ENCODE data around the gene GLUD1.
A peak's percentile ranks its signal among the peaks of the same experiment; 100 is the strongest.

Gene GLUD1

DNA sequence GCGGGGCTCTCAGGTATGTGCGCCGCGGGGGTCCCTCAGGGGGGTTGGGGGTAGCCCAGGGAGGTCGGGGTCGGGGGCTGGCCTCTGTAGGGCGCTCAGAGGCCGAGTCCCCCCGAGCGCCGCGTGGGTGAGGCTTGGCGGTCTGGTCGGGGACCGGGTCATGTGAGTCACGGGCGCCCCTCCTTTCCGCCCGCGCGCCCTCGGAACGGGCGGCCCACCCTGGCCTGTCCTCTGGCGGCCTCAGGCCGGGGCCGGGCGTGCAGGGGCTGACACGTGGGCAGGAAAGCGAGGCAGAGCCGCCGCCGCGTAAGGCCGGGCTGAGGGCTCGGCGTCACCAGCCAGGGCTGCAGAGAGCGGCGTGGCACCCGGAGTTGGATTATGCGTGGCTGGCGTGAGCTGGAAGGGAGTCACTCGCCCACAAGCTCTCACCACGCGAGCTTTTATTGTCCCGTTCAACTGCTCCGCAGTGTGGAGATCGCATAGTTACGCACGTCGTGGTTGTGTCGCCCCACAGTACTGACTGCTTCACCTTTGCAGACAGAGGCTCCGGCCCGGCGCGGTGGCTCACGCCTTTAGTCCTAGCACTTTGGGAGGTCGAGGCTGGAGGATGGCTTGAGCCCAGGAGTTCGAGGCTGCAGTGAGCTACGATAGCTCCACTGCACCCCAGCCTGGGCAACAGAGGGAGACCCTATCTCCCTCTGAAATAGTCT is 748 bp upstream of the GLUD1 start (continued):
- TF ChIP-seq, protein P1, sequence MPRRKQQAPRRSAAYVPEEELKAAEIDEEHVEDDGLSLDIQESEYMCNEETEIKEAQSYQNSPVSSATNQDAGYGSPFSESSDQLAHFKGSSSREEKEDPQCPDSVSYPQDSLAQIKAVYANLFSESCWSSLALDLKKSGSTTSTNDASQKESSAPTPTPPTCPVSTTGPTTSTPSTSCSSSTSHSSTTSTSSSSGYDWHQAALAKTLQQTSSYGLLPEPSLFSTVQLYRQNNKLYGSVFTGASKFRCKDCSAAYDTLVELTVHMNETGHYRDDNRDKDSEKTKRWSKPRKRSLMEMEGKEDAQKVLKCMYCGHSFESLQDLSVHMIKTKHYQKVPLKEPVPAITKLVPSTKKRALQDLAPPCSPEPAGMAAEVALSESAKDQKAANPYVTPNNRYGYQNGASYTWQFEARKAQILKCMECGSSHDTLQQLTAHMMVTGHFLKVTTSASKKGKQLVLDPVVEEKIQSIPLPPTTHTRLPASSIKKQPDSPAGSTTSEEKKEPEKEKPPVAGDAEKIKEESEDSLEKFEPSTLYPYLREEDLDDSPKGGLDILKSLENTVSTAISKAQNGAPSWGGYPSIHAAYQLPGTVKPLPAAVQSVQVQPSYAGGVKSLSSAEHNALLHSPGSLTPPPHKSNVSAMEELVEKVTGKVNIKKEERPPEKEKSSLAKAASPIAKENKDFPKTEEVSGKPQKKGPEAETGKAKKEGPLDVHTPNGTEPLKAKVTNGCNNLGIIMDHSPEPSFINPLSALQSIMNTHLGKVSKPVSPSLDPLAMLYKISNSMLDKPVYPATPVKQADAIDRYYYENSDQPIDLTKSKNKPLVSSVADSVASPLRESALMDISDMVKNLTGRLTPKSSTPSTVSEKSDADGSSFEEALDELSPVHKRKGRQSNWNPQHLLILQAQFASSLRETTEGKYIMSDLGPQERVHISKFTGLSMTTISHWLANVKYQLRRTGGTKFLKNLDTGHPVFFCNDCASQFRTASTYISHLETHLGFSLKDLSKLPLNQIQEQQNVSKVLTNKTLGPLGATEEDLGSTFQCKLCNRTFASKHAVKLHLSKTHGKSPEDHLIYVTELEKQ (tag by site-specific recombination; IDR thresholded peaks at IDR 0.05; ENCODE audit: borderline replicate concordance): no peak
- TF ChIP-seq, protein P2, sequence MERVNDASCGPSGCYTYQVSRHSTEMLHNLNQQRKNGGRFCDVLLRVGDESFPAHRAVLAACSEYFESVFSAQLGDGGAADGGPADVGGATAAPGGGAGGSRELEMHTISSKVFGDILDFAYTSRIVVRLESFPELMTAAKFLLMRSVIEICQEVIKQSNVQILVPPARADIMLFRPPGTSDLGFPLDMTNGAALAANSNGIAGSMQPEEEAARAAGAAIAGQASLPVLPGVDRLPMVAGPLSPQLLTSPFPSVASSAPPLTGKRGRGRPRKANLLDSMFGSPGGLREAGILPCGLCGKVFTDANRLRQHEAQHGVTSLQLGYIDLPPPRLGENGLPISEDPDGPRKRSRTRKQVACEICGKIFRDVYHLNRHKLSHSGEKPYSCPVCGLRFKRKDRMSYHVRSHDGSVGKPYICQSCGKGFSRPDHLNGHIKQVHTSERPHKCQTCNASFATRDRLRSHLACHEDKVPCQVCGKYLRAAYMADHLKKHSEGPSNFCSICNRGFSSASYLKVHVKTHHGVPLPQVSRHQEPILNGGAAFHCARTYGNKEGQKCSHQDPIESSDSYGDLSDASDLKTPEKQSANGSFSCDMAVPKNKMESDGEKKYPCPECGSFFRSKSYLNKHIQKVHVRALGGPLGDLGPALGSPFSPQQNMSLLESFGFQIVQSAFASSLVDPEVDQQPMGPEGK (tag by site-specific recombination; IDR thresholded peaks at IDR 0.05): peak; percentile 82
- TF ChIP-seq ZNF354C (tag by site-specific recombination; IDR thresholded peaks at IDR 0.05; ENCODE audit: borderline replicate concordance, low read depth) (no peak), ZNF169 (tag by site-specific recombination; IDR thresholded peaks at IDR 0.05) (no peak), ZNF777 (tag by site-specific recombination; IDR thresholded peaks at IDR 0.05; ENCODE audit: borderline replicate concordance) (no peak), ZNF677 (tag by site-specific recombination; IDR thresholded peaks at IDR 0.05) (no peak), ZNF223 (tag by site-specific recombination; IDR thresholded peaks at IDR 0.05) (no peak), ZNF184 (tag by site-specific recombination; IDR thresholded peaks at IDR 0.05) (no peak), ZNF138 (tag by site-specific recombination; IDR thresholded peaks at IDR 0.05; ENCODE audit: borderline replicate concordance) (no peak), ZNF202 (tag by site-specific recombination; IDR thresholded peaks at IDR 0.05; ENCODE audit: borderline replicate concordance) (no peak), ZNF510 (tag by site-specific recombination; IDR thresholded peaks at IDR 0.05; ENCODE audit: insufficient replicate concordance) (no peak), ZNF530 (tag by site-specific recombination; IDR thresholded peaks at IDR 0.05; ENCODE audit: low read depth) (no peak), ZFP3 (tag by site-specific recombination; IDR thresholded peaks at IDR 0.05; ENCODE audit: low read depth) (no peak), ZNF610 (tag by site-specific recombination; IDR thresholded peaks at IDR 0.05; ENCODE audit: borderline replicate concordance) (no peak; the same call in 1 of the 2 replicates), ZFHX2 (tag by site-specific recombination; conservative IDR thresholded peaks at IDR 0.05) (peak; percentile 97), SETDB1 (IDR thresholded peaks at IDR 0.05; ENCODE audit: insufficient read length, low read length) (no peak), ZNF394 (tag by site-specific recombination; IDR thresholded peaks at IDR 0.05; ENCODE audit: borderline replicate concordance) (peak; percentile 11; the same call in 1 of the 2 replicates), ZNF266 (tag by site-specific recombination; IDR thresholded peaks at IDR 0.05; ENCODE audit: low read depth) (no peak), ZBTB8A (tag by site-specific recombination; IDR thresholded peaks at IDR 0.05) (peak; percentile 97)
- TF ChIP-seq, protein P3, sequence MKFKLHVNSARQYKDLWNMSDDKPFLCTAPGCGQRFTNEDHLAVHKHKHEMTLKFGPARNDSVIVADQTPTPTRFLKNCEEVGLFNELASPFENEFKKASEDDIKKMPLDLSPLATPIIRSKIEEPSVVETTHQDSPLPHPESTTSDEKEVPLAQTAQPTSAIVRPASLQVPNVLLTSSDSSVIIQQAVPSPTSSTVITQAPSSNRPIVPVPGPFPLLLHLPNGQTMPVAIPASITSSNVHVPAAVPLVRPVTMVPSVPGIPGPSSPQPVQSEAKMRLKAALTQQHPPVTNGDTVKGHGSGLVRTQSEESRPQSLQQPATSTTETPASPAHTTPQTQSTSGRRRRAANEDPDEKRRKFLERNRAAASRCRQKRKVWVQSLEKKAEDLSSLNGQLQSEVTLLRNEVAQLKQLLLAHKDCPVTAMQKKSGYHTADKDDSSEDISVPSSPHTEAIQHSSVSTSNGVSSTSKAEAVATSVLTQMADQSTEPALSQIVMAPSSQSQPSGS (tag by site-specific recombination; IDR thresholded peaks at IDR 0.05; ENCODE audit: low read depth): no peak
- TF ChIP-seq, protein P4, sequence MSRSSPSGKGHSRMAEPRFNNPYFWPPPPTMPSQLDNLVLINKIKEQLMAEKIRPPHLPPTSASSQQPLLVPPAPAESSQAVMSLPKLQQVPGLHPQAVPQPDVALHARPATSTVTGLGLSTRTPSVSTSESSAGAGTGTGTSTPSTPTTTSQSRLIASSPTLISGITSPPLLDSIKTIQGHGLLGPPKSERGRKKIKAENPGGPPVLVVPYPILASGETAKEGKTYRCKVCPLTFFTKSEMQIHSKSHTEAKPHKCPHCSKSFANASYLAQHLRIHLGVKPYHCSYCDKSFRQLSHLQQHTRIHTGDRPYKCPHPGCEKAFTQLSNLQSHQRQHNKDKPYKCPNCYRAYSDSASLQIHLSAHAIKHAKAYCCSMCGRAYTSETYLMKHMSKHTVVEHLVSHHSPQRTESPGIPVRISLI (tag by site-specific recombination; IDR thresholded peaks at IDR 0.05): no peak
- TF ChIP-seq, protein P5, sequence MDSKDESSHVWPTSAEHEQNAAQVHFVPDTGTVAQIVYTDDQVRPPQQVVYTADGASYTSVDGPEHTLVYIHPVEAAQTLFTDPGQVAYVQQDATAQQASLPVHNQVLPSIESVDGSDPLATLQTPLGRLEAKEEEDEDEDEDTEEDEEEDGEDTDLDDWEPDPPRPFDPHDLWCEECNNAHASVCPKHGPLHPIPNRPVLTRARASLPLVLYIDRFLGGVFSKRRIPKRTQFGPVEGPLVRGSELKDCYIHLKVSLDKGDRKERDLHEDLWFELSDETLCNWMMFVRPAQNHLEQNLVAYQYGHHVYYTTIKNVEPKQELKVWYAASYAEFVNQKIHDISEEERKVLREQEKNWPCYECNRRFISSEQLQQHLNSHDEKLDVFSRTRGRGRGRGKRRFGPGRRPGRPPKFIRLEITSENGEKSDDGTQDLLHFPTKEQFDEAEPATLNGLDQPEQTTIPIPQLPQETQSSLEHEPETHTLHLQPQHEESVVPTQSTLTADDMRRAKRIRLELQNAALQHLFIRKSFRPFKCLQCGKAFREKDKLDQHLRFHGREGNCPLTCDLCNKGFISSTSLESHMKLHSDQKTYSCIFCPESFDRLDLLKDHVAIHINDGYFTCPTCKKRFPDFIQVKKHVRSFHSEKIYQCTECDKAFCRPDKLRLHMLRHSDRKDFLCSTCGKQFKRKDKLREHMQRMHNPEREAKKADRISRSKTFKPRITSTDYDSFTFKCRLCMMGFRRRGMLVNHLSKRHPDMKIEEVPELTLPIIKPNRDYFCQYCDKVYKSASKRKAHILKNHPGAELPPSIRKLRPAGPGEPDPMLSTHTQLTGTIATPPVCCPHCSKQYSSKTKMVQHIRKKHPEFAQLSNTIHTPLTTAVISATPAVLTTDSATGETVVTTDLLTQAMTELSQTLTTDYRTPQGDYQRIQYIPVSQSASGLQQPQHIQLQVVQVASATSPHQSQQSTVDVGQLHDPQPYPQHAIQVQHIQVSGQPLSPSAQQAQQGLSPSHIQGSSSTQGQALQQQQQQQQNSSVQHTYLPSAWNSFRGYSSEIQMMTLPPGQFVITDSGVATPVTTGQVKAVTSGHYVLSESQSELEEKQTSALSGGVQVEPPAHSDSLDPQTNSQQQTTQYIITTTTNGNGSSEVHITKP (tag by site-specific recombination; IDR thresholded peaks at IDR 0.05): peak; percentile 30; the same call in 1 of the 2 replicates
- TF ChIP-seq, protein P6, sequence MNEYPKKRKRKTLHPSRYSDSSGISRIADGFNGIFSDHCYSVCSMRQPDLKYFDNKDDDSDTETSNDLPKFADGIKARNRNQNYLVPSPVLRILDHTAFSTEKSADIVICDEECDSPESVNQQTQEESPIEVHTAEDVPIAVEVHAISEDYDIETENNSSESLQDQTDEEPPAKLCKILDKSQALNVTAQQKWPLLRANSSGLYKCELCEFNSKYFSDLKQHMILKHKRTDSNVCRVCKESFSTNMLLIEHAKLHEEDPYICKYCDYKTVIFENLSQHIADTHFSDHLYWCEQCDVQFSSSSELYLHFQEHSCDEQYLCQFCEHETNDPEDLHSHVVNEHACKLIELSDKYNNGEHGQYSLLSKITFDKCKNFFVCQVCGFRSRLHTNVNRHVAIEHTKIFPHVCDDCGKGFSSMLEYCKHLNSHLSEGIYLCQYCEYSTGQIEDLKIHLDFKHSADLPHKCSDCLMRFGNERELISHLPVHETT (tag by site-specific recombination; IDR thresholded peaks at IDR 0.05): no peak
